Pancreas (tissue), 10 donors: ENCODE measurements around the gene GRB10. TPM values are rescaled to one million over a fixed set of nuclear protein-coding genes. Genes with fewer than 3 reads are reported as not detected.

Experiments
- ATAC-seq, 4 donors: fragments of 200-7000 bp; cut with Tn5 transposase; one replicate each; pipeline versions ENCODE4 v1.8.0 to v1.9.1; 2020; ENCODE audit warnings: mild to moderate bottlenecking in 4 of 4, moderate library complexity in 4 of 4
- DNase-seq, 6 donors: peaks; one replicate each; pipeline ENCODE4 v3.0.0-alpha.2; 2020
- FAIRE-seq: peaks from 2 replicates; lab custom pipeline; 2012; peaks lifted over from hg19 to GRCh38; lab: Jason Lieb, UNC
- H3K27ac ChIP-seq, 4 donors: fragments of 200-600 bp; sonication (generic); 1 replicate in 3 of 4; 2 replicates in 1 of 4; pipeline versions ENCODE4 v1.5.0 to v1.8.0; 2020
- H3K27me3 ChIP-seq, 4 donors: fragments of 200-600 bp; one replicate each; pipeline ENCODE4 v1.8.0; 2021
- H3K36me3 ChIP-seq, 3 donors: fragments of 200-600 bp; sonication (generic) in 1 of 3; one replicate each; pipeline versions ENCODE4 v1.5.0 to v1.8.0; 2020 to 2021
- H3K4me1 ChIP-seq, 3 donors: fragments of 200-600 bp; one replicate each; pipeline ENCODE4 v1.8.0; 2021
- H3K4me3 ChIP-seq, 4 donors: fragments of 200-600 bp; sonication (generic) in 2 of 4; one replicate each; pipeline versions ENCODE4 v1.5.0 to v1.8.0; 2020 to 2021
- H3K9me3 ChIP-seq, 4 donors: fragments of 200-600 bp; one replicate each; pipeline ENCODE4 v1.8.0; 2021
- WGBS, 2 donors: extraction: QIAGEN DNeasy Blood & Tissue Kit; methylation state at CpG; one replicate each; pipeline ENCODE4 v1.1.7; 2013; 5-methylcytosine and 5-hydroxymethylcytosine counted together
- intact Hi-C, 3 donors: fragments of 100-400 bp; cut with DNase I; formaldehyde crosslinking; loops; one replicate each; pipeline versions ENCODE4 v1.11.1 to v1.14.2; 2022
- polyA plus RNA-seq, 2 donors: library from polyadenylated mRNA; stranded (reverse); fragments of 200-250 nt; gene quantifications; one replicate each; pipeline ENCODE4 v1.2.3, GENCODE V29; 2013
- total RNA-seq, 6 donors: library from RNA; stranded (reverse); fragmentation: NEBNext Ultra II Directional in 4 of 6; extraction: Animal tissue kit (Norgen Biotek cat#: 25700) in 4 of 6; gene quantifications; one replicate each; pipeline versions ENCODE4 v1.2.1 to v1.2.4, GENCODE V29; 2021 to 2023
- TF ChIP-seq, protein P1 (sequence below), 4 donors: fragments of 200-600 bp; sonication (generic) in 3 of 4; IDR thresholded peaks; one replicate each; pipeline versions ENCODE4 v1.5.0 to v1.8.0; 2021; ENCODE audit warnings: antibody characterized with exemption in 4 of 4
- donor health status: healthy with polysubstance abuse.
- donor health status: DM: no; HTN: no; CAD: no; lungs with moderate emphysema.
- donor health status: DM: no; HTN: no; CAD: no.
- donor health status: control.
- donor health status: control.
- donor health status: Bipolar disorder and iron deficiency.
- donor health status: DM: yes; HTN: yes; CAD: no.
- donor health status: DM: no; HTN: no; CAD: no.
- donor health status: DM: no; HTN: no; CAD: no.
- donor health status: DM: yes; HTN: yes; CAD: no.

GRB10 gene
- total and polyA plus RNA-seq, 8 donors: 69.9 to 199 (median 133) TPM

DNA sequence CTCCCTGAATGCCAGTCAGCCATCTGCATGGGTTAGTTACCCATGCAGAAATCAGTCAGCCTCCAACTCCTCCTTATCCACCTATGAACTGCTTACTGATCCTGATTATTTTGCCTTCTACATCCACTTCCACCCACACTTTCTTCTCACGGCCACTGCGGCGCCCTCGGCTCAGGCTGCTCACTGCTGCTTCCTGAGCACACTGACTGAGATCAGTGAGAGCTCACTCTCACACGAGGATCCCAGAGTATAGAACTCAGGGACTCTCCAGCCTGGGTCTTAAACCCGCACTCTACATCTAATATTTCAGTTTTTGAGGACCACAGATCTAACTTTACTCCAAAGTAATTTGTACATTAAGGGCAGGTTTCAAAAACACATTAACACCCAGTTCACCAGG, 64.4 kb downstream of the GRB10 start:
- TF ChIP-seq, protein P1, sequence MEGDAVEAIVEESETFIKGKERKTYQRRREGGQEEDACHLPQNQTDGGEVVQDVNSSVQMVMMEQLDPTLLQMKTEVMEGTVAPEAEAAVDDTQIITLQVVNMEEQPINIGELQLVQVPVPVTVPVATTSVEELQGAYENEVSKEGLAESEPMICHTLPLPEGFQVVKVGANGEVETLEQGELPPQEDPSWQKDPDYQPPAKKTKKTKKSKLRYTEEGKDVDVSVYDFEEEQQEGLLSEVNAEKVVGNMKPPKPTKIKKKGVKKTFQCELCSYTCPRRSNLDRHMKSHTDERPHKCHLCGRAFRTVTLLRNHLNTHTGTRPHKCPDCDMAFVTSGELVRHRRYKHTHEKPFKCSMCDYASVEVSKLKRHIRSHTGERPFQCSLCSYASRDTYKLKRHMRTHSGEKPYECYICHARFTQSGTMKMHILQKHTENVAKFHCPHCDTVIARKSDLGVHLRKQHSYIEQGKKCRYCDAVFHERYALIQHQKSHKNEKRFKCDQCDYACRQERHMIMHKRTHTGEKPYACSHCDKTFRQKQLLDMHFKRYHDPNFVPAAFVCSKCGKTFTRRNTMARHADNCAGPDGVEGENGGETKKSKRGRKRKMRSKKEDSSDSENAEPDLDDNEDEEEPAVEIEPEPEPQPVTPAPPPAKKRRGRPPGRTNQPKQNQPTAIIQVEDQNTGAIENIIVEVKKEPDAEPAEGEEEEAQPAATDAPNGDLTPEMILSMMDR (IDR thresholded peaks at IDR 0.05): no peak
- DNase-seq (no peak), ATAC-seq (peak in 1 of 4 donors; percentile 30), FAIRE-seq (no peak)
- Histone ChIP-seq H3K27ac (peak overlapping the region in 2 of 4 donors; percentile 3 to 41), H3K36me3 (peaks cover 0 to under 1% (median 0%) of the 10 kb centered on the region in 3 donors), H3K27me3 (no peaks in the 10 kb centered on the region), H3K4me3 (no peak overlapping the region), H3K4me1 (peaks cover 20 to 81% (median 57%) of the 10 kb centered on the region in 3 donors), H3K9me3 (no peaks in the 10 kb centered on the region)
- intact Hi-C loops: loop anchor here in 1 of 3 donors (10.0 kb wide), 1 partner anchor 66 kb away; the partner anchor contains the start of gene GRB10
- WGBS, 2 donors: 46% methylated on average over 6 of the region's 6 CpGs

DNA sequence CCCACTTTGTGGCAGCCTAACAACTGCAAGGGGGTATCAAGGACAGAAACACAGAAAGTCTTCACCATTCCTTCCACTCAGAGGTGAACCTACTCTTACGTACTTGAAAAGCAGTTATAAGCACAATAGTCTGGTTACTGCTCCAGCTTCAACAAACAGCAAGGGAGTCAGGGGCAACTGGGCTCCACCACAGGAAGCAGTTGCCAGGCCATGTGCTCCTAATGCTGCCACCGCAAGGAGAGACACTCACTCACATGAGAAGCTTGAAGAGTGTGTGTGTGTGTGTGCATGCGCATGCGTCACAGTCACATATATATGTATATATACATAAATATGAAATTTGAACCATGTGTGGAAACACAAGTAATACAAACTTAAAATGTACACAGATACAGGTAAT, 65.5 kb downstream of the GRB10 start:
- DNase-seq (no peak), FAIRE-seq (no peak), ATAC-seq (no peak)
- Histone ChIP-seq H3K9me3 (no peaks in the 10 kb centered on the region), H3K27me3 (no peaks in the 10 kb centered on the region), H3K27ac (no peak overlapping the region), H3K4me1 (peaks cover 24 to 78% (median 57%) of the 10 kb centered on the region in 3 donors), H3K36me3 (no peaks in the 10 kb centered on the region), H3K4me3 (no peak overlapping the region)
- TF ChIP-seq, protein P1 (IDR thresholded peaks at IDR 0.05): no peak
- intact Hi-C loops: loop anchor here in 1 of 3 donors (10.0 kb wide), 1 partner anchor 68 kb away; the partner anchor contains the start of gene GRB10
- WGBS, 2 donors: 86 to 98% methylated on average over 4 of the region's 4 CpGs

DNA sequence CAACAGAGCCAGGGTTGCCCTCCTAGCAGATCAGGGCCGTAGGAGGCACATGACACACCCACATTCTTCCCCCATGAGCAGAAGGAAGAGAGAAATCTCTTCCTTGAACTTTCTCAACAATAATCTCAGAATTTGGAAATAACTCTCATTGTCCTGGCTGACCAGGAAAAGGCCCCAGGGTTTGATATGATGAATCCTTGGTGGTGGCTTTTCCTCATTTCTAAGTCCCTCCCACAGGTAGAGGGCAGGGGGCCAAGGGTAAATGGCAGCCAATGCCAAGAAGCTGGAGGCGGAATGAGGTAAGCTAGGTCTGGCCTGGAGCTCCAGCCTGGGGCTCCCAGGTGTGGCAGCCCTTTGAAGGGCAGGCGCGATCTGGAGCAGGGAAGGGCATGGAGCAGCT, 67.8 kb downstream of the GRB10 start:
- Histone ChIP-seq H3K4me1 (peaks cover 31 to 73% (median 51%) of the 10 kb centered on the region in 3 donors), H3K27me3 (no peaks in the 10 kb centered on the region), H3K27ac (peak overlapping the region in 2 of 4 donors; percentile 23 to 30), H3K9me3 (no peaks in the 10 kb centered on the region), H3K36me3 (no peaks in the 10 kb centered on the region), H3K4me3 (no peak overlapping the region)
- TF ChIP-seq, protein P1 (IDR thresholded peaks at IDR 0.05): no peak
- intact Hi-C loops: loop anchor here in 1 of 3 donors (10.0 kb wide), 1 partner anchor 70 kb away; the partner anchor contains the start of gene GRB10
- peak; percentile 74 to 89 (median 82) for DNase-seq
- 40 to 48% methylated on average over 4 of the region's 4 CpGs for WGBS, 2 donors
- ATAC-seq: peak; percentile 73 to 85 (median 75)
- no peak for FAIRE-seq

DNA sequence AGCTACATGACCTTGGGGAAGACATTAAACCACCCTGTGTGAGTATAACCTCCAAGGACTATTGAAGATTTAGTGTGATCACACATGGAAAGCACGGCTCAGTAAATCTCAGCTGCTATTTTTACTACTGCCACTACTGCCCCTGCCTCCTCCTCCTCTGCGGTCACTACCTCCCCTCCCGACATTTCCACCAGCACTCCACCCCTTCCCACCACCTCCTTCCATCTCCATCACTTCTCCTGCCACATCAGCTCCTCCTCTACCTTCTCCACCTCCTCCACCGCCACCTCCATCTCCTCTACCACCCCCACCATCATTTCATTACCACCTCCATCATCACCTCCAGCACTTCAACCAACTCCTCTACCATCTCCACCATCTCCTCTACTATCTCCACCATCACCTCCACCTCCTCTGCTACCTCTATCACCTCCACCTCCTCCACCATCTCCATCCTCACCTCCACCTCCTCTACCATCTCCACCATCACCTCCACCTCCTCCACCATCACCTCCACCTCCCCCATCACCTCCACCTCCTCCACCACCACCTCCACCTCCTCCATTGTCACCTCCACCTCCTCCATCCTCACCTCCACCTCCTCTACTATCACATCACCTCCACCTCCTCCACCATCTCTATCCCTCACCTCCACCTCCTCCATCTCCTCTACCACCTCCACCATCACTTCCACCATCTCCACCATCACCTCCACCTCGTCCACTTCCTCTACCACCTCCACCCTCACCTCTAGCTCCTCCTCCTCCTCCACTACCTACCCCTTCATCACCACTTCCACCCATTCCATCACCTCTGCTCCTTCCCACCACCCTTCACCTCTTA, 69.4 kb downstream of the GRB10 start:
- intact Hi-C loops: loop anchor here in 1 of 3 donors (10.0 kb wide), 1 partner anchor 71 kb away; the partner anchor contains the start of gene GRB10
- WGBS, 2 donors: 65 to 68% methylated on average over 5 of the region's 5 CpGs
- FAIRE-seq (no peak), DNase-seq (no peak), ATAC-seq (no peak)
- TF ChIP-seq, protein P1 (IDR thresholded peaks at IDR 0.05): no peak
- Histone ChIP-seq H3K9me3 (no peaks in the 10 kb centered on the region), H3K27me3 (no peaks in the 10 kb centered on the region), H3K4me1 (peaks cover 26 to 68% (median 37%) of the 10 kb centered on the region in 3 donors), H3K27ac (peak overlapping the region in 1 of 4 donors; percentile 28), H3K4me3 (no peak overlapping the region), H3K36me3 (no peaks in the 10 kb centered on the region)
